Measurements from ENCODE around the gene MAP3K5. TPM values are rescaled to one million over a fixed set of nuclear protein-coding genes. Genes with fewer than 3 reads are reported as not detected.

MAP3K5 gene, protein sequence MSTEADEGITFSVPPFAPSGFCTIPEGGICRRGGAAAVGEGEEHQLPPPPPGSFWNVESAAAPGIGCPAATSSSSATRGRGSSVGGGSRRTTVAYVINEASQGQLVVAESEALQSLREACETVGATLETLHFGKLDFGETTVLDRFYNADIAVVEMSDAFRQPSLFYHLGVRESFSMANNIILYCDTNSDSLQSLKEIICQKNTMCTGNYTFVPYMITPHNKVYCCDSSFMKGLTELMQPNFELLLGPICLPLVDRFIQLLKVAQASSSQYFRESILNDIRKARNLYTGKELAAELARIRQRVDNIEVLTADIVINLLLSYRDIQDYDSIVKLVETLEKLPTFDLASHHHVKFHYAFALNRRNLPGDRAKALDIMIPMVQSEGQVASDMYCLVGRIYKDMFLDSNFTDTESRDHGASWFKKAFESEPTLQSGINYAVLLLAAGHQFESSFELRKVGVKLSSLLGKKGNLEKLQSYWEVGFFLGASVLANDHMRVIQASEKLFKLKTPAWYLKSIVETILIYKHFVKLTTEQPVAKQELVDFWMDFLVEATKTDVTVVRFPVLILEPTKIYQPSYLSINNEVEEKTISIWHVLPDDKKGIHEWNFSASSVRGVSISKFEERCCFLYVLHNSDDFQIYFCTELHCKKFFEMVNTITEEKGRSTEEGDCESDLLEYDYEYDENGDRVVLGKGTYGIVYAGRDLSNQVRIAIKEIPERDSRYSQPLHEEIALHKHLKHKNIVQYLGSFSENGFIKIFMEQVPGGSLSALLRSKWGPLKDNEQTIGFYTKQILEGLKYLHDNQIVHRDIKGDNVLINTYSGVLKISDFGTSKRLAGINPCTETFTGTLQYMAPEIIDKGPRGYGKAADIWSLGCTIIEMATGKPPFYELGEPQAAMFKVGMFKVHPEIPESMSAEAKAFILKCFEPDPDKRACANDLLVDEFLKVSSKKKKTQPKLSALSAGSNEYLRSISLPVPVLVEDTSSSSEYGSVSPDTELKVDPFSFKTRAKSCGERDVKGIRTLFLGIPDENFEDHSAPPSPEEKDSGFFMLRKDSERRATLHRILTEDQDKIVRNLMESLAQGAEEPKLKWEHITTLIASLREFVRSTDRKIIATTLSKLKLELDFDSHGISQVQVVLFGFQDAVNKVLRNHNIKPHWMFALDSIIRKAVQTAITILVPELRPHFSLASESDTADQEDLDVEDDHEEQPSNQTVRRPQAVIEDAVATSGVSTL (N-terminal part only)
- 8.3 TPM for total RNA-seq

DNA sequence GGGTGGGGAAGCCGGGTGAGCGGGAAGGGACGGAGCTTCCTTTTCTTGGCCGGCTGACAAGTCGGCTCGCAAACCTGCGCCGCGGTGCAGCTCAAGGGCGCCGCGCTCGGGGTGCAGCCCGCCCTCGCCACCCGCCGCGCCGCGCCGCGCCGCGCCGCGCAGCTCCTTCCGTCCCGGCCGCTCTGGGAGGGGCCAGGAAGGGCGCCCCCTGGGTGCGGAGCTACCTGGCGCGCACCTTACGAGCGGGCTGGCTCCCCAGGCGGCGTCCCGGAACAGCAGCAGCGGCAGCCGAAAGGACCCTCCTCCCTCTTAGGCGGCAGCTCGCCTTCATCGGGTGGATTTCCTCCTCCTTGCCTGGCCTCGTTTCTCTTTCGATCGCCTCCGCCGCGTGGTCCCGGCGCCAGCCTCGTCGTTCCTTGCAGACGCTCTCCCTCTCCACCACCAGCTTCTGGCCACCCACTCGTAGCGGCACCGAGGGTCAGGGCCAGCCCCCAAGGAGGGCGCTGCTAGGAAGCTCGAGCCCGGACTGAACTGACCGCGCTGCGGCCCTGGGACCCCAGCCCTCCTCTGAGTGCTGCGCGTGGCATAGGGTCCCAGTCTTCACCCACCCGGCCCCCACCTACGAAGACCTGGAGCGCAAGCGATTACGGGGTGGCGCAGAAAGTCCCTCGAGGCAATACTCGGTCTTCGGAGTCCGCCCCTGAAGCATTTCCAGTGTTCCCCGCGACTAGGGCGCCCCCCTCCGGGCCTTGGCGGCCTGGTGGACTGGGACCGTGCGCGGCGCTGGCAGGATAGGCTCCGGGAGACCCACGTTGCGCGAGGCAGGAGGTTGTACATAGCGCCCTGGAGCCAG lies at the start of gene MAP3K5:
MAP3K5 (minus strand) TSS at position 68 of the 853 bp plus-strand sequence. CDS start 320 bp downstream, outside the sequence.

DNA sequence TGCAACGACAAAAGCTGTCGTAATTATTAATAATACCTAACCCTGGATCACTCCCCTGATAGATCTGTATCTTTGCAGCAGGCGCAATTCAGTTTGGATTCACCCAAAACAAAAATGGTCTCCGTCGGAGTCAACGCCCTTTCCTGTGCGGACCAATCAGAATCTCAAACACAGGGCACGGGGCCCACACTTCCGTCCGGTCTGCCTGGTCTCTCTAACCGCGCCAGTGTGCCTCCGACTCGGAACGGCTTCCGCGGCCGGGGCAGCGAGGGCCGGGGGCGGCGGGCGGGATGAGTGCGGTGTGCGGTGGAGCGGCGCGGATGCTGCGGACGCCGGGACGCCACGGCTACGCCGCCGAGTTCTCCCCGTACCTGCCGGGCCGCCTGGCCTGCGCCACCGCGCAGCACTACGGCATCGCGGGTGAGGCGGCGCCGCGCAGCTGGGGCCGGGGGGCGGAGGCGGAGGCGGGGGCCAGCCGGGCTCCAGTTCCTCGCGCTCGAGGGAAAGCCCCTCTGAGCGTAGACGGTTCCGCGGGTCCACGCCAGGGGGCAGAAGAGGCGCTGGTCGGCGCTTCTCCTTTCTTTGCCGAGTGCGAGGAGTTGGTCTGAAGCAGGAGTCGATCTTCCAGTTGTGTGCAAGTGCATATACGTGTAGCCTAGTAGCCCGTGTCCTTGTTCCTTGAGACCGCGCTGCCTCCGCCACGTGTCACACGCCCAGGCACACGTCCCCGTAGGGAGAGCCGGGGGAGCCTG lies 30.3 kb upstream of the MAP3K5 start, which contains the start of gene PEX7:
PEX7 (plus strand) TSS at position 217 of the 752 bp plus-strand sequence; CDS start at position 291, 74 bp downstream.

DNA sequence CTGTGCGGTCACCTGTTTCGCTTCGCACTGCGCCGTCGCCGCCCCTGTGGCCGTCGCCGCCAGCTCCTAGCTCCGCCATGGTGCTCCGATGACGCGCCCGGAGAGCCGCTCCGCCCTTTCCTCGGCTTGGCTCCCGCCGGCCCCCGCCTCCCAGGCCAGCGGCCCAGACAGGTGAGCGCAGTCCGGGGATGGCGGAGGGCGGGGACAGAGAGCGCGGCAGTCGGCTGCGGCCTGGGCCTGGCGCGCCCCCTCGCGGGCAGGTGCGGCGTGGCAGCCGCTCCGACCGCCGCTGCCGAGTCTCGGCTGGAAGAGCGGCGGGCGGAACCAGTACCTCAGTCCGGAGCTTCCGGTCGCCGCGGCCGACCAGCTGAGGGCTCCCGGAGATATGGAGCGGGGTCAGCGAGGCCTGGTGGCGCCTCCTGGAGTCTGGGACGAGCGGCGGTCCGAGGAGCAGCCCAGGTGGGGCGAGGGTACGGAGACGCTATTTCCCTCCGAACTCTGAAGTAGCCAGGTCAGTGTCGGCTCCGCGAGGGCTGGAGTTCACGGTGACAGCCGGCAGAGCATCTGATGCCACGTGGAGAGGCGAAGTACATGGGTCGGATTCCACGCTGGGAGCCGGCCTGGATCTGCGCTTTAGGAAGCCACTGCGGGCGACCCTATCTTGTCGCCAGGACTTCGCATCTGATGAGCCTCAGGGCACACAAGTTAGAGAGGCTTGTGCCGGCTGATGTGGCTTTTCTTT lies 241.8 kb downstream of the MAP3K5 start, which contains the start of gene MAP7:
MAP7 (minus strand) TSS at position 93 of the 742 bp plus-strand sequence; CDS start at position 79, 14 bp downstream.

Small RNA genes within 50 kb of the gene (small RNA-seq; reads per million reads assigned to genes)
- gene RNA5SP219 (ENCODE audit: low replicate concordance) = not detected

Other genes starting within 250 kb of the MAP3K5 start
- gene MAP7, start 242.1 kb downstream of the MAP3K5 start, total RNA-seq = 15.8 TPM
- gene PEX7, start 30.1 kb upstream of the MAP3K5 start, total RNA-seq = 19.3 TPM
- 0.12 TPM for gene SLC35D3, start 129.8 kb upstream of the MAP3K5 start, total RNA-seq